Measurements from ENCODE around the gene HPX. TPM values are rescaled to one million over a fixed set of nuclear protein-coding genes. Genes with fewer than 3 reads are reported as not detected.

HPX gene
- under 1 TPM in 1 of 4 donors, not detected in 3; 0.76 TPM for total RNA-seq

GRCh38 chr11:6440906-6441358, at the start of gene HPX:
HPX (minus strand) TSS chr11:6440987; CDS start chr11:6440963, 24 bp downstream.
- 67 to 71% methylated on average over 1 to 3 of the region's 3 CpGs for WGBS, 2 donors
- H3K27ac ChIP-seq: no peak within 1 kb of the TSS
- intact Hi-C loops (cut with DNase I): loop anchor here (5.0 to 10.0 kb wide), 2 partner anchors 64 kb away; no protein-coding TSS in a partner anchor

GRCh38 chr11:6489306-6489705, 48.5 kb upstream of the HPX start:
- no peak overlapping the region for H3K4me3 ChIP-seq
- DNase-seq: no peak
- TF ChIP-seq POLR2A (IDR thresholded peaks at IDR 0.05) (no peak), CTCF (IDR thresholded peaks at IDR 0.05) (no peak)
- intact Hi-C loops (cut with DNase I): loop anchor here (10.0 kb wide), 1 partner anchor 125 kb away; the partner anchor contains the start of genes TAF10 and TPP1
- H3K9me3 ChIP-seq: no peaks in the 10 kb centered on the region
- WGBS, 2 donors: 65 to 89% methylated on average over 4 of the region's 4 CpGs
- peaks cover 0 to 99% (median 5%) of the 10 kb centered on the region in 3 donors for H3K36me3 ChIP-seq
- H3K27ac ChIP-seq: no peak overlapping the region
- no peaks in the 10 kb centered on the region for H3K27me3 ChIP-seq
- H3K4me1 ChIP-seq: no peaks in the 10 kb centered on the region

More at GRCh38 chr11:6440906-6441358, at the start of gene HPX:
- H3K36me3 ChIP-seq: no peaks in the 10 kb centered on the region
- peaks cover 0 to 3% (median 0%) of the 10 kb centered on the region in 3 donors for H3K4me1 ChIP-seq
- TF ChIP-seq POLR2A (IDR thresholded peaks at IDR 0.05) (no peak), CTCF (IDR thresholded peaks at IDR 0.05) (no peak)
- H3K9me3 ChIP-seq: no peaks in the 10 kb centered on the region
- DNase-seq: no peak
- H3K4me3 ChIP-seq: no peak within 1 kb of the TSS
- no peaks in the 10 kb centered on the region for H3K27me3 ChIP-seq

- intact Hi-C loops (cut with DNase I): loop anchor here (10.0 kb wide), 1 partner anchor 126 kb away; the partner anchor contains the start of genes TAF10 and TPP1
- TF ChIP-seq CTCF (IDR thresholded peaks at IDR 0.05): no peak
- TF ChIP-seq POLR2A (IDR thresholded peaks at IDR 0.05): no peak
- peaks cover 0 to 99% (median 5%) of the 10 kb centered on the region in 3 donors for H3K36me3 ChIP-seq
- no peaks in the 10 kb centered on the region for H3K27me3 ChIP-seq
- no peak for DNase-seq
- H3K4me3 ChIP-seq: no peak overlapping the region
- H3K4me1 ChIP-seq: no peaks in the 10 kb centered on the region
- 100% methylated on average over 3 of the region's 3 CpGs for WGBS, 2 donors
- H3K9me3 ChIP-seq: no peaks in the 10 kb centered on the region
- no peak overlapping the region for H3K27ac ChIP-seq
Measured at GRCh38 chr11:6488821-6489220, 48.0 kb upstream of the HPX start.

- no peaks in the 10 kb centered on the region for H3K9me3 ChIP-seq
- H3K4me3 ChIP-seq: no peak overlapping the region
- TF ChIP-seq CTCF (IDR thresholded peaks at IDR 0.05): no peak
- no peak for TF ChIP-seq POLR2A (IDR thresholded peaks at IDR 0.05)
- intact Hi-C loops (cut with DNase I): loop anchor here (10.0 kb wide), 1 partner anchor 126 kb away; the partner anchor contains the start of genes TAF10 and TPP1
- no peaks in the 10 kb centered on the region for H3K27me3 ChIP-seq
- no peak for DNase-seq
- H3K4me1 ChIP-seq: peaks cover 0 to 2% (median 0%) of the 10 kb centered on the region in 3 donors
- H3K36me3 ChIP-seq: peaks cover 0 to 99% (median 5%) of the 10 kb centered on the region in 3 donors
- WGBS, 2 donors: 90 to 96% methylated on average over 6 of the region's 6 CpGs
- H3K27ac ChIP-seq: no peak overlapping the region
Measured at GRCh38 chr11:6488342-6488741, 47.6 kb upstream of the HPX start.

GRCh38 chr11:6486938-6487337, 46.2 kb upstream of the HPX start:
- no peak for TF ChIP-seq CTCF (IDR thresholded peaks at IDR 0.05)
- no peak for TF ChIP-seq POLR2A (IDR thresholded peaks at IDR 0.05)
- H3K4me1 ChIP-seq: peaks cover 6 to 16% (median 8%) of the 10 kb centered on the region in 3 donors
- no peak overlapping the region for H3K4me3 ChIP-seq
- no peaks in the 10 kb centered on the region for H3K27me3 ChIP-seq
- H3K36me3 ChIP-seq: peaks cover 0 to 96% (median 5%) of the 10 kb centered on the region in 3 donors
- no peak overlapping the region for H3K27ac ChIP-seq
- intact Hi-C loops (cut with DNase I): loop anchor here (10.0 kb wide), 1 partner anchor 128 kb away; the partner anchor contains the start of genes TAF10 and TPP1
- WGBS, 2 donors: 92 to 100% methylated on average over 1 of the region's 1 CpG
- DNase-seq: no peak
- H3K9me3 ChIP-seq: no peaks in the 10 kb centered on the region
